ENCODE data around the gene TOM1.
"Not testable (repeated sequence)": the region's sequence is repeated elsewhere in the genome, so short reads cannot be mapped to it uniquely, and the experiment has no call there.

Gene TOM1

DNA sequence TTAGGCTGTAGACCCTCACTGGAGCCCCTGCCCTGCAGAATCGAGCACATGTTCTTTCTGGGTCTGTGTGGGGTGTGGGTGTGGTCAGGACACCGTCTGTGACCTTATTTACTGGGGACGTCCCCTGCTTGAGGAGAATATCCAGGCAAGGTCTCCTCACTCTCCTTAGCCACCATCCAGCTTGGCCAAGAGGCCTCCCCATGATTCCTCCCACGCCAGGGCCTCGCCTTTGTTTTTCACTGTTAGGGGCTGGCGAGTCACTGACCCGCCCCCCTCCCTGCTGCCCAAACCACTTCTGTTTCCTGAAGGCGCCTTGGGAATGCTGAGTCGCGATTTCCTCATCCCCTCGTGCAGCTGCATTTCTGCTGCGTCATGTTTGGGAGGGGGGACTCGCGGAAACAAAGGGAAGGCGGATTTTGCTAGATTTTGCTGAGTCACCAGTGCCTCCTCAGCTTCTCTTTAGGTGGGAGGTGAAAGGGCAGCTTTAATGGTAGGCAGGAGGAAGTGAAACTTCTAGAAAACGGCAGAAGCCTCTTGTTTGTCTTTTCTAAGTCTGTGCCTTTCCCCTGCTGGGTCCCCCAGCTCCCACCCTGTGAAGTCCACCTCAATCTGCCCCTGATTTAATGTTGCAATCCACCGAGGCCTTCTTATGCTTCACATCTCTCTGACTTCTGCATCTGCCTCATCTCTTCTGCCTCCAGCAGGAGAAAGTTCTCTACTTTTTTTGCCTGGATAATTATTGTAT lies 77.2 kb downstream of the TOM1 start:
- DNase-seq = peak; percentile 70

- no peak for DNase-seq
Measured at GRCh38 chr22:35377735-35378134, 78.0 kb downstream of the TOM1 start.

DNA sequence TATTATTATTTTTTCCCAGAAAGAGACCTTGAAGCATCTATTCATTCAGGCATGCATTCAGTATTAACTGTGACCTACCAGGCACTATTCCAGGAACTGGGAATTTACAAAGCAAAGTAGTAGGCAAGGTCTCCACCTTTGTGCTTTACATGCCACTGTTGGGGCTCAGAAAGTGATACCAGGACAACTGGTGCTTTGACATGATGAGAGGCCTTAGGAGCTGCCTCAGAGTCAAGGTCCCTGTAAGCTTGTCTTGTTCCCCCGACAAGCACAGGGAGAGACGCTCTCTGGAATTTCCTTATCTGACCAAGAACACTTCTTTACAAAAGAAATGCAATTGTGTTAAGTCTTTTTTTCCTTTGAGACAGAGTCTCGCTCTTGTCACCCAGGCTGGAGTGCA lies 78.9 kb downstream of the TOM1 start:
- no peak for DNase-seq

- no peak for DNase-seq
Measured at GRCh38 chr22:35379146-35379993, 79.7 kb downstream of the TOM1 start.

GRCh38 chr22:35380013-35380412 lies 80.3 kb downstream of the TOM1 start:
- DNase-seq = no peak

GRCh38 chr22:35380537-35381423 lies 81.1 kb downstream of the TOM1 start, which contains the start of gene HMOX1:
Gene HMOX1 (plus strand): TSS chr22:35381096. CDS start chr22:35381174, 78 bp downstream.
- DNase-seq = peak; percentile 65

DNA sequence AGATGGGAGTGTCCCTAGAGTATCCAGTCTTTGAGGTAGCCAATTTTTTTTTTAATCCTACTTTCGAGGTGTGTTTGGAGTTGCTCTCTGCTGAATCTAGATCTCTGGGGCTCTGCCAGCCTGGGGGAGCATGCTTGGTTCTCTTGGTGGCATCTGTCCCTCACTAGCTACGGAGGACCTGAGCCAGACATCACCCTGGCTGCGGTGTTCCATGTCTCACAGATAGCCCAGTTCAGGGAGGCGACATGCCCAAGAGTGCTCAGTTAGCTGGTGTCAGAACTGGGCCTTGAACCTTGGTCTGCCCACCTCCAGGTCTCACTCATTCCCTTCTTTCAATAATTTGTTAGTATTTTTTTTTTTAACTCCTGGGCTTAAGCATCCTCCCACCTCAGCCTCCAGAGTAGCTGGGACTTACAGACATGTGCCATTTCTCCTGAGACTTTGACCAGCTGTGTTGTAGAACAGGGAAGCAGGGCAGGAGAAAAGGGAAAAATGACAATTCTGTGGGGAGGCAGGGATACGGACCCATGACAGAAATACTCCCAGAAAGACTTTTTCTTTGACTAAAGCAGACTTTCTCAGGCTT lies 81.8 kb downstream of the TOM1 start:
- DNase-seq = no peak

GRCh38 chr22:35383679-35384071 lies 84.0 kb downstream of the TOM1 start:
- DNase-seq = no peak

GRCh38 chr22:35384527-35384926 lies 84.8 kb downstream of the TOM1 start:
- no peak for DNase-seq

- no peak for DNase-seq
Measured at GRCh38 chr22:35384975-35385588, 85.4 kb downstream of the TOM1 start.

DNA sequence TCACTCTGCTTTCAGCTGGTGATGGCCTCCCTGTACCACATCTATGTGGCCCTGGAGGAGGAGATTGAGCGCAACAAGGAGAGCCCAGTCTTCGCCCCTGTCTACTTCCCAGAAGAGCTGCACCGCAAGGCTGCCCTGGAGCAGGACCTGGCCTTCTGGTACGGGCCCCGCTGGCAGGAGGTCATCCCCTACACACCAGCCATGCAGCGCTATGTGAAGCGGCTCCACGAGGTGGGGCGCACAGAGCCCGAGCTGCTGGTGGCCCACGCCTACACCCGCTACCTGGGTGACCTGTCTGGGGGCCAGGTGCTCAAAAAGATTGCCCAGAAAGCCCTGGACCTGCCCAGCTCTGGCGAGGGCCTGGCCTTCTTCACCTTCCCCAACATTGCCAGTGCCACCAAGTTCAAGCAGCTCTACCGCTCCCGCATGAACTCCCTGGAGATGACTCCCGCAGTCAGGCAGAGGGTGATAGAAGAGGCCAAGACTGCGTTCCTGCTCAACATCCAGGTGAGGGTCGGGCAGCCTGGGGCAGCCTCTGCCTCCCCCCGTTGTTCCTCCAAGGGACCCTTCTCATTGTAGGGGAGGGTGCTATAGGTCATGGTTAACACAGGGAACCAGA lies 87.1 kb downstream of the TOM1 start:
- no peak for DNase-seq

DNA sequence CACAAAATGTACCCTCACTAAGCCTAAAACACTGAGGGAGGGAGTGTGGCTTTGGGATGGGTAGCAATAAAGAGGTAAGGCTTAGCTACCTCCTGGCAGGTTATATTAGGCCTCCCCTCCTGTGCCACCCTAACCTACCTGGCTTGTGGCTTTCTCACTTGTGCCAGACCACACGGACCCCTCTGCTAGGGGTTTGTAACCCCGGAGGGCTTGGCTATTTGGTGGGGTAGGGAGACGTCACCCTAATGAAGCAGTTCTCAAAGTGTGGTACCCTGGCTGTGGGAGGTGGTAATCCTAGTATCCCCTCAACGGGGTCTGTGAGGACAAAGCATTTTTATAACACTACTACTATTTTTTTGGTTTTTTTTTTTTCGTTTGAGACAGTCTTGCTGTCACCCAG lies 91.2 kb downstream of the TOM1 start:
- no peak for DNase-seq

DNA sequence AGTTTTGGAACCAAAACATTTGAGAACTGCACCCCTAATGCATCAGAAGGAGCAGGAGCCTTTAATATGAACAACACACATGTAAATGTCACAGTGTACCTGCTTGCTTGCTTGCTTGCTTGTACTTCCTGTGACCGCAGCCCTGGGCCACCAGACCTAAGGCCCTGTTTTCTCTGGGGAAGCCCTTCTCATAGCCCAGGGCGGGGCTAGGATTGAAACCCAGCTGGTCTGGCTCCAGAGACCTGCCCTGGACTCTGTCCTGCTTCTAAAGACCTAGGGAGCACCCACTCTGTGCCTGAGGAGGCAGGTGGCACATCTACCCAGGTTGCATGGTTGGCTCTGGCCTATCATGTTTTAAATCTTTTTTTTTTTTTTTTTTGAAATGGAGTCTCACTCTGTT lies 92.7 kb downstream of the TOM1 start:
- DNase-seq = no peak

DNA sequence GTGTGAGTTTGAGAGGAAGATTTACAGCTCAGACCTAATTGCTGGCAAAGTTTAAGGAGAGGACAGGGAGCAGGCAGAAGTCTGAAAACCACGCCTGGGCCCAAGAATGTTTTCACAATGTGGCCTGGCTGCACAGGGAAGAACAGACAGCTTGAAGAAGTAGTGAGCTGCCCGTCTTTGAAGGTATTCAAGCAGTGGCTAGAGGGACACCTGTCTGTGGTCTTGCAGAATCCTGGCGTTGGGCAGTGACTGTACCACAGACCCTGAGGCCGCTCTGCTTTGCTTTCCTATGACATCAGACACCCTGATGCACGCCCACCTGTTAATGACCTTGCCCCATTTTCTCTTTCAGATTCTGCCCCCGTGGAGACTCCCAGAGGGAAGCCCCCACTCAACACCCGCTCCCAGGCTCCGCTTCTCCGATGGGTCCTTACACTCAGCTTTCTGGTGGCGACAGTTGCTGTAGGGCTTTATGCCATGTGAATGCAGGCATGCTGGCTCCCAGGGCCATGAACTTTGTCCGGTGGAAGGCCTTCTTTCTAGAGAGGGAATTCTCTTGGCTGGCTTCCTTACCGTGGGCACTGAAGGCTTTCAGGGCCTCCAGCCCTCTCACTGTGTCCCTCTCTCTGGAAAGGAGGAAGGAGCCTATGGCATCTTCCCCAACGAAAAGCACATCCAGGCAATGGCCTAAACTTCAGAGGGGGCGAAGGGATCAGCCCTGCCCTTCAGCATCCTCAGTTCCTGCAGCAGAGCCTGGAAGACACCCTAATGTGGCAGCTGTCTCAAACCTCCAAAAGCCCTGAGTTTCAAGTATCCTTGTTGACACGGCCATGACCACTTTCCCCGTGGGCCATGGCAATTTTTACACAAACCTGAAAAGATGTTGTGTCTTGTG lies 93.7 kb downstream of the TOM1 start:
- DNase-seq = no peak

DNA sequence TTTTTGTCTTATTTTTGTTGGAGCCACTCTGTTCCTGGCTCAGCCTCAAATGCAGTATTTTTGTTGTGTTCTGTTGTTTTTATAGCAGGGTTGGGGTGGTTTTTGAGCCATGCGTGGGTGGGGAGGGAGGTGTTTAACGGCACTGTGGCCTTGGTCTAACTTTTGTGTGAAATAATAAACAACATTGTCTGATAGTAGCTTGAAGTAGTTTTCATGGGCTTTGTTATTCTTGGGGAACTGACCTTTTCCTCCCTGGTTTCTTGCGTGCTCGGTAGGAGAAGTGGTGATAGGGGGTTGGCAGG lies 94.3 kb downstream of the TOM1 start:
- DNase-seq = no peak

GRCh38 chr22:35394810-35395563 lies 95.3 kb downstream of the TOM1 start:
- no peak for DNase-seq

- not testable (repeated sequence) for DNase-seq
Measured at GRCh38 chr22:35396622-35397021, 96.9 kb downstream of the TOM1 start.

- peak; percentile 14 for DNase-seq
Measured at GRCh38 chr22:35397095-35397904, 97.6 kb downstream of the TOM1 start.

Data from COR-L47 (cell line).